ENCODE results near the gene CPNE7.

GRCh38 chr16:89600427-89600826 is 24.9 kb downstream of the CPNE7 start:
- no peak for TF ChIP-seq TAF1 (IDR thresholded peaks at IDR 0.05; ENCODE audit: low read depth)
- TF ChIP-seq EZH2 (IDR thresholded peaks at IDR 0.05; ENCODE audit: borderline replicate concordance, insufficient read depth, low read length, poor library complexity, severe bottlenecking) = no peak
- TF ChIP-seq CTCF (IDR thresholded peaks at IDR 0.05; ENCODE audit: poor library complexity, severe bottlenecking) = no peak
